Transverse colon (tissue), 4 donors: ENCODE measurements around the gene OTULIN. TPM values are rescaled to one million over a fixed set of nuclear protein-coding genes. Genes with fewer than 3 reads are reported as not detected.
A peak's percentile ranks its signal among the peaks of the same experiment; 100 is the strongest.

Source experiments
- DNase-seq: peaks from one replicate; pipeline ENCODE4 v3.0.0-alpha.2; 2019
- H3K27ac ChIP-seq, 4 donors: fragments of 200-600 bp; sonication (generic); 2 replicates each; pipeline ENCODE4 v1.5.1; 2016 to 2018; ENCODE audit warnings: inconsistent platforms in 4 of 4
- H3K27me3 ChIP-seq: fragments of 200-600 bp; sonication (generic); 2 replicates; pipeline ENCODE4 v1.5.1; 2017; ENCODE audit warnings: inconsistent platforms
- H3K36me3 ChIP-seq, 4 donors: fragments of 200-600 bp; sonication (generic); 2 replicates each; pipeline ENCODE4 v1.5.1; 2017 to 2019; ENCODE audit warnings: inconsistent platforms in 4 of 4
- H3K4me1 ChIP-seq, 4 donors: fragments of 200-600 bp; sonication (generic); 2 replicates each; pipeline ENCODE4 v1.5.1; 2017 to 2020; ENCODE audit warnings: inconsistent platforms in 4 of 4
- H3K4me3 ChIP-seq, 4 donors: fragments of 200-600 bp; sonication (generic); 1 replicate in 1 of 4; 2 replicates in 3 of 4; pipeline versions ENCODE4 v1.5.1 to v1.6.1; 2017 to 2019; ENCODE audit warnings: inconsistent platforms in 4 of 4
- H3K9me3 ChIP-seq, 2 donors: fragments of 200-600 bp; sonication (generic); 2 replicates each; pipeline ENCODE4 v1.5.1; 2017 to 2019; ENCODE audit warnings: inconsistent platforms in 2 of 2
- CTCF ChIP-seq, 5 experiments: fragments of 200-600 bp in 3 of 5; fragments of 450-650 bp in 2 of 5; sonication (generic) in 3 of 5; IDR thresholded peaks; 1 replicate in 2 of 5; 2 replicates in 3 of 5; pipeline ENCODE4 v1.5.1; 2016 to 2017; ENCODE audit warnings: antibody characterized with exemption in 5 of 5, inconsistent platforms in 3 of 5, mild to moderate bottlenecking in 2 of 5, moderate library complexity in 1 of 5
- EP300 ChIP-seq: sonication (generic); formaldehyde crosslinking; IDR thresholded peaks from one replicate; pipeline ENCODE4 v1.6.1; 2017; ENCODE audit warnings: antibody characterized with exemption, low read depth
- POLR2A ChIP-seq: fragments of 450-650 bp; IDR thresholded peaks from one replicate; pipeline ENCODE4 v1.6.1; 2016; ENCODE audit warnings: antibody characterized with exemption, mild to moderate bottlenecking, moderate library complexity
- POLR2AphosphoS5 ChIP-seq, 3 donors: sonication (generic); formaldehyde crosslinking; IDR thresholded peaks; one replicate each; pipeline ENCODE4 v1.6.1; 2016; ENCODE audit warnings: antibody characterized with exemption in 3 of 3
- WGBS, 2 donors: methylation state at CpG; one replicate each; pipeline ENCODE4 v1.1.5; 2018; ENCODE audit warnings: low coverage in 1 of 2; 5-methylcytosine and 5-hydroxymethylcytosine counted together
- in situ Hi-C, 4 donors: fragments of 200-750 bp; cut with MboI; loops; one replicate each; pipeline versions ENCODE4 v1.15.0 to v1.15.1; 2017; ENCODE audit warnings: low sequenced_read_pairs in 3 of 4, low pct_ligation_motif_present in 1 of 4, low pct_unique_long_range_greater_than_20kb in 1 of 4
- intact Hi-C: fragments of 100-400 bp; cut with DNase I; formaldehyde crosslinking; loops from one replicate; pipeline ENCODE4 v1.15.1; 2023; ENCODE audit warnings: low total_unique reads
- total RNA-seq, 4 donors: library from RNA; depleted of rRNA; stranded (reverse); fragments of >200 nt; gene quantifications; one replicate each; pipeline ENCODE4 v1.1.0, GENCODE V29; 2016

OTULIN gene
- total RNA-seq, 4 donors from 2014 or later, result 34.8 to 52.4 (median 40.4) TPM

- no peak overlapping the region for H3K4me3 ChIP-seq
- no peaks in the 10 kb centered on the region for H3K9me3 ChIP-seq
- 71 to 75% methylated on average over 5 to 8 of the region's 8 CpGs for WGBS, 2 donors
- in situ Hi-C loops (no loop called here), intact Hi-C loops (no loop called here)
- peak overlapping the region in 1 of 4 donors; percentile 16 for H3K27ac ChIP-seq
- no peak for DNase-seq
- no peaks in the 10 kb centered on the region for H3K36me3 ChIP-seq
- TF ChIP-seq EP300, result no peak
- no peaks in the 10 kb centered on the region for H3K27me3 ChIP-seq
- peaks cover 24 to 81% (median 48%) of the 10 kb centered on the region in 4 donors for H3K4me1 ChIP-seq
Observed at GRCh38 chr5:14667290-14667689, 2.8 kb downstream of the OTULIN start.

- Histone ChIP-seq H3K27me3 (no peaks in the 10 kb centered on the region), H3K9me3 (no peaks in the 10 kb centered on the region), H3K4me1 (peaks cover 24 to 85% (median 50%) of the 10 kb centered on the region in 4 donors), H3K4me3 (no peak overlapping the region), H3K27ac (peak overlapping the region in 2 of 4 donors; percentile 2 to 16), H3K36me3 (no peaks in the 10 kb centered on the region)
- in situ Hi-C loops, result no loop called here
- no peak for DNase-seq
- intact Hi-C loops, result no loop called here
- 63% methylated on average over 1 of the region's 1 CpG; no CpG with 5 or more reads in 1 of the 2 donors for WGBS, 2 donors
- TF ChIP-seq EP300, result no peak
- no peak for TF ChIP-seq CTCF (IDR thresholded peaks at IDR 0.05)
- TF ChIP-seq POLR2AphosphoS5 (IDR thresholded peaks at IDR 0.05), result no peak
- no peak for TF ChIP-seq POLR2A
Observed at GRCh38 chr5:14667770-14668169, 3.3 kb downstream of the OTULIN start.

- H3K4me3 ChIP-seq, result no peak overlapping the region
- DNase-seq, result no peak
- peaks cover 21 to 83% (median 48%) of the 10 kb centered on the region in 4 donors for H3K4me1 ChIP-seq
- no peaks in the 10 kb centered on the region for H3K27me3 ChIP-seq
- TF ChIP-seq CTCF (IDR thresholded peaks at IDR 0.05), result no peak
- no peak for TF ChIP-seq POLR2AphosphoS5 (IDR thresholded peaks at IDR 0.05)
- TF ChIP-seq POLR2A, result no peak
- no peak for TF ChIP-seq EP300
- intact Hi-C loops (no loop called here), in situ Hi-C loops (no loop called here)
- 55 to 100% methylated on average over 1 to 5 of the region's 5 CpGs for WGBS, 2 donors
- no peaks in the 10 kb centered on the region for H3K9me3 ChIP-seq
- peak overlapping the region in 2 of 4 donors; percentile 2 to 16 for H3K27ac ChIP-seq
- H3K36me3 ChIP-seq, result no peaks in the 10 kb centered on the region
Observed at GRCh38 chr5:14668181-14668591, 3.7 kb downstream of the OTULIN start.

- TF ChIP-seq POLR2AphosphoS5 (IDR thresholded peaks at IDR 0.05) (no peak), CTCF (IDR thresholded peaks at IDR 0.05) (no peak), EP300 (no peak), POLR2A (no peak)
- H3K27me3 ChIP-seq, result no peaks in the 10 kb centered on the region
- H3K4me1 ChIP-seq, result peaks cover 17 to 77% (median 38%) of the 10 kb centered on the region in 4 donors
- 83 to 86% methylated on average over 5 of the region's 5 CpGs for WGBS, 2 donors
- H3K27ac ChIP-seq, result no peak overlapping the region
- no peak overlapping the region for H3K4me3 ChIP-seq
- H3K9me3 ChIP-seq, result no peaks in the 10 kb centered on the region
- in situ Hi-C loops, result no loop called here
- intact Hi-C loops, result no loop called here
- DNase-seq, result no peak
- H3K36me3 ChIP-seq, result no peaks in the 10 kb centered on the region
Observed at GRCh38 chr5:14669415-14669814, 4.9 kb downstream of the OTULIN start.

- TF ChIP-seq POLR2A (no peak), CTCF (IDR thresholded peaks at IDR 0.05) (no peak), POLR2AphosphoS5 (IDR thresholded peaks at IDR 0.05) (no peak), EP300 (no peak)
- no peak for DNase-seq
- Histone ChIP-seq H3K27me3 (no peaks in the 10 kb centered on the region), H3K4me1 (peaks cover 17 to 81% (median 38%) of the 10 kb centered on the region in 4 donors), H3K36me3 (no peaks in the 10 kb centered on the region), H3K4me3 (no peak overlapping the region), H3K27ac (no peak overlapping the region), H3K9me3 (no peaks in the 10 kb centered on the region)
- WGBS, 2 donors, result 42 to 48% methylated on average over 1 of the region's 1 CpG
- in situ Hi-C loops (no loop called here), intact Hi-C loops (no loop called here)
Observed at GRCh38 chr5:14669975-14670374, 5.5 kb downstream of the OTULIN start.
